ENCODE measurements around the gene CEP97.
"Not testable (repeated sequence)": the region's sequence is repeated elsewhere in the genome, so short reads cannot be mapped to it uniquely, and the experiment has no call there.

Gene CEP97

GRCh38 chr3:101762041-101762646 is 37.7 kb downstream of the CEP97 start:
- DNase-seq = no peak

GRCh38 chr3:101777745-101778281 is 53.4 kb downstream of the CEP97 start:
- not testable (repeated sequence) for DNase-seq

- no peak for DNase-seq
Measured at GRCh38 chr3:101778385-101779046, 54.1 kb downstream of the CEP97 start.

- peak; percentile 93 for DNase-seq
Measured at GRCh38 chr3:101779047-101779821, 54.8 kb downstream of the CEP97 start, which contains the start of gene NXPE3. NXPE3 (plus strand) TSS chr3:101779211; CDS start chr3:101785597, 6,386 bp downstream.

GRCh38 chr3:101779822-101780381 is 55.5 kb downstream of the CEP97 start:
- DNase-seq = no peak

- no peak for DNase-seq
Measured at GRCh38 chr3:101780661-101781060, 56.2 kb downstream of the CEP97 start.

- DNase-seq = no peak
Measured at GRCh38 chr3:101781166-101781565, 56.8 kb downstream of the CEP97 start.

GRCh38 chr3:101784855-101785613 is 60.6 kb downstream of the CEP97 start:
- DNase-seq = no peak

GRCh38 chr3:101791778-101792177 is 67.4 kb downstream of the CEP97 start:
- no peak for DNase-seq

- no peak for DNase-seq
Measured at GRCh38 chr3:101796077-101796680, 71.8 kb downstream of the CEP97 start.

GRCh38 chr3:101801174-101801573 is 76.8 kb downstream of the CEP97 start:
- DNase-seq = no peak

GRCh38 chr3:101802179-101802578 is 77.8 kb downstream of the CEP97 start:
- DNase-seq = no peak

- no peak for DNase-seq
Measured at GRCh38 chr3:101803173-101803782, 78.9 kb downstream of the CEP97 start.

GRCh38 chr3:101803939-101804338 is 79.5 kb downstream of the CEP97 start:
- no peak for DNase-seq

- no peak for DNase-seq
Measured at GRCh38 chr3:101806491-101806890, 82.1 kb downstream of the CEP97 start.

GRCh38 chr3:101807888-101808287 is 83.5 kb downstream of the CEP97 start:
- no peak for DNase-seq

- no peak for DNase-seq
Measured at GRCh38 chr3:101809178-101810021, 85.0 kb downstream of the CEP97 start.

- no peak for DNase-seq
Measured at GRCh38 chr3:101810022-101810418, 85.6 kb downstream of the CEP97 start.

- no peak for DNase-seq
Measured at GRCh38 chr3:101811875-101812274, 87.5 kb downstream of the CEP97 start.

GRCh38 chr3:101812895-101813294 is 88.5 kb downstream of the CEP97 start:
- no peak for DNase-seq

Data from right kidney (tissue), 1 donor.